Liver (tissue), 9 donors: ENCODE measurements around the gene INTS4. TPM values are rescaled to one million over a fixed set of nuclear protein-coding genes. Genes with fewer than 3 reads are reported as not detected.
A peak's percentile ranks its signal among the peaks of the same experiment; 100 is the strongest.
"Not testable (repeated sequence)": the region's sequence is repeated elsewhere in the genome, so short reads cannot be mapped to it uniquely, and the experiment has no call there.

ENCODE experiments used
- DNase-seq: peaks from one replicate; pipeline ENCODE4 v3.0.0-alpha.2; 2017; ENCODE audit warnings: low spot score
- H3K27ac ChIP-seq, 2 donors: one replicate each; pipeline ENCODE4 v1.7.0; 2013; ENCODE audit warnings: inconsistent platforms in 2 of 2, low read length in 2 of 2, control low read depth in 1 of 2, low read depth in 1 of 2, mild to moderate bottlenecking in 1 of 2
- H3K27me3 ChIP-seq, 4 donors: one replicate each; pipeline versions ENCODE4 v1.6.1 to v1.7.0; 2013; ENCODE audit warnings: low read length in 3 of 4, inconsistent platforms in 1 of 4, mild to moderate bottlenecking in 1 of 4, moderate library complexity in 1 of 4; ENCODE audit not compliant: control insufficient read depth in 4 of 4, insufficient read depth in 4 of 4
- H3K36me3 ChIP-seq, 4 donors: one replicate each; pipeline versions ENCODE4 v1.6.1 to v1.7.0; 2013; ENCODE audit warnings: low read length in 3 of 4, mild to moderate bottlenecking in 3 of 4, low read depth in 1 of 4, moderate library complexity in 1 of 4; ENCODE audit not compliant: control insufficient read depth in 4 of 4, insufficient read depth in 3 of 4
- H3K4me1 ChIP-seq, 4 donors: one replicate each; pipeline versions ENCODE4 v1.6.1 to v1.7.0; 2013; ENCODE audit warnings: low read length in 3 of 4, mild to moderate bottlenecking in 3 of 4, moderate library complexity in 1 of 4; ENCODE audit not compliant: control insufficient read depth in 4 of 4, insufficient read depth in 4 of 4
- H3K4me3 ChIP-seq, 3 donors: one replicate each; pipeline versions ENCODE4 v1.6.1 to v1.7.0; 2013; ENCODE audit warnings: low read length in 3 of 3, control low read depth in 1 of 3, low read depth in 1 of 3, mild to moderate bottlenecking in 1 of 3
- H3K9ac ChIP-seq, 2 donors: one replicate each; pipeline ENCODE4 v1.7.0; 2013; ENCODE audit warnings: low read length in 2 of 2, mild to moderate bottlenecking in 2 of 2, moderate library complexity in 2 of 2, control low read depth in 1 of 2, low read depth in 1 of 2
- H3K9me3 ChIP-seq, 4 donors: one replicate each; pipeline versions ENCODE4 v1.6.1 to v1.7.0; 2013; ENCODE audit warnings: low read length in 3 of 4; ENCODE audit not compliant: control insufficient read depth in 4 of 4
- HNF4A ChIP-seq, 2 donors: conservative IDR thresholded peaks; 2 replicates each; pipeline ENCODE4 v1.6.1; 2016; ENCODE audit warnings: antibody characterized with exemption in 2 of 2, mild to moderate bottlenecking in 2 of 2
- JUND ChIP-seq, 2 donors: IDR thresholded peaks; 2 replicates each; pipeline ENCODE4 v1.6.1; 2016; ENCODE audit warnings: antibody characterized with exemption in 2 of 2
- RAD21 ChIP-seq, 2 donors: IDR thresholded peaks; 2 replicates each; pipeline ENCODE4 v1.6.1; 2016; ENCODE audit warnings: antibody characterized with exemption in 2 of 2, mild to moderate bottlenecking in 2 of 2
- whole genome bisulfite sequencing: extraction: QIAGEN DNeasy Blood & Tissue Kit; methylation state at CpG from one replicate; pipeline ENCODE4 v1.1.7; 2013; 5-methylcytosine and 5-hydroxymethylcytosine counted together
- polyA plus RNA-seq, 2 donors: library from polyadenylated mRNA; stranded (reverse) in 1 of 2; unstranded in 1 of 2; fragments of 200-250 nt in 1 of 2; fragments of >200 nt in 1 of 2; fragmentation: Nextera tagmentation in 1 of 2; extraction: Ambion mirVana in 1 of 2; gene quantifications; one replicate each; pipeline versions ENCODE4 v1.2.1 to v1.2.3, GENCODE V29; 2013 to 2015
- total RNA-seq, 2 donors: library from RNA; depleted of rRNA; stranded (reverse); fragments of >200 nt; gene quantifications; one replicate each; pipeline ENCODE4 v1.2.3, GENCODE V29; 2014
- donor health status: healthy.
- donor health status: healthy.
- donor health status: healthy.
- donor health status: healthy.
- donor health status: healthy.

The INTS4 gene
- total and polyA plus RNA-seq, 4 donors, result 7.9 to 19.1 (median 15.0) TPM

GRCh38 chr11:77943296-77943695 is 51.2 kb downstream of the INTS4 start:
- not testable (repeated sequence) for DNase-seq, H3K9ac ChIP-seq, H3K9me3 ChIP-seq, H3K27me3 ChIP-seq, H3K27ac ChIP-seq, H3K4me3 ChIP-seq, H3K4me1 ChIP-seq, H3K36me3 ChIP-seq
- 95% methylated on average over 1 of the region's 1 CpG for WGBS

GRCh38 chr11:77942465-77942864 is 52.0 kb downstream of the INTS4 start:
- H3K4me3 ChIP-seq, H3K9ac ChIP-seq, H3K27me3 ChIP-seq, H3K36me3 ChIP-seq, DNase-seq, H3K27ac ChIP-seq, H3K4me1 ChIP-seq, H3K9me3 ChIP-seq: not testable (repeated sequence)

GRCh38 chr11:77933596-77933995 is 60.9 kb downstream of the INTS4 start:
- 97% methylated on average over 24 of the region's 24 CpGs for WGBS
- not testable (repeated sequence) for DNase-seq, H3K27ac ChIP-seq, H3K4me1 ChIP-seq, H3K4me3 ChIP-seq, H3K27me3 ChIP-seq, H3K36me3 ChIP-seq, H3K9ac ChIP-seq, H3K9me3 ChIP-seq

- WGBS, result 88% methylated on average over 3 of the region's 3 CpGs
- H3K4me3 ChIP-seq, H3K4me1 ChIP-seq, H3K9ac ChIP-seq, H3K9me3 ChIP-seq, H3K27me3 ChIP-seq, H3K27ac ChIP-seq, H3K36me3 ChIP-seq, DNase-seq: not testable (repeated sequence)
Observed at GRCh38 chr11:77930334-77931208, 63.9 kb downstream of the INTS4 start.

GRCh38 chr11:77917713-77918112 is 76.8 kb downstream of the INTS4 start:
- H3K9ac ChIP-seq, H3K36me3 ChIP-seq, H3K27ac ChIP-seq, H3K4me3 ChIP-seq, DNase-seq, H3K9me3 ChIP-seq, H3K27me3 ChIP-seq: not testable (repeated sequence)
- H3K4me1 ChIP-seq, result peaks cover 7 to 12% (median 7%) of the 10 kb centered on the region in 4 donors
- no CpG with 5 or more reads among the region's 2 CpGs for WGBS

- H3K9ac ChIP-seq, H3K27me3 ChIP-seq, DNase-seq, H3K36me3 ChIP-seq, H3K9me3 ChIP-seq, H3K4me3 ChIP-seq: not testable (repeated sequence)
- H3K27ac ChIP-seq, result peak overlapping the region; percentile 46 to 70
- WGBS, result 39% methylated on average over 4 of the region's 4 CpGs
- H3K4me1 ChIP-seq, result peaks cover 7 to 12% (median 7%) of the 10 kb centered on the region in 4 donors
- TF ChIP-seq RAD21 (IDR thresholded peaks at IDR 0.05) (peak in 1 of 2 donors; percentile 6), JUND (IDR thresholded peaks at IDR 0.05) (peak; percentile 15 to 48), HNF4A (conservative IDR thresholded peaks at IDR 0.05) (peak; percentile 12 to 22)
Observed at GRCh38 chr11:77914307-77914791, 80.1 kb downstream of the INTS4 start.
